Measurements from ENCODE around the gene ANO6. TPM values are rescaled to one million over a fixed set of nuclear protein-coding genes. Genes with fewer than 3 reads are reported as not detected.

Gene ANO6
- total and polyA plus RNA-seq, 4 donors, result 18.6 to 52.3 (median 29.1) TPM

DNA sequence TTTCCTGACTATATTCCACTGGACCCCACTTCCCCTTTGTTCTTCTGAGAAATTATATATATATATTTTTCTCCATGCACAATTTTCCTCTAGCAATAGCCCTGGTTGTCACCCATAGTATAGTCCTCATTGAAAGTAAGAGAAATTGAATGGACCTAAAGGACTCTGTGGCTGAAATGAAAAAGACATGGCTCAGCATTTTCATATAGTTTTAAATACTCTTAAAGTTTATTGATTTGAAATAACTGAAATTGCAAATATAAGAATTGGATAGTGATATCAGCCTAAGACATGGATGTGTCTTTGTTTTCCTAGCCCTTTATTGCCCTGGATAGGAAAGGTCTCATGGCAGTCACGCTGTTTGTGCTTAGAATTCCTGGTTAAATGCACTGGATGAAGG is 113.8 kb downstream of the ANO6 start:
- Histone ChIP-seq H3K4me3 (ENCODE audit: low read depth in 1 of 3, low read length in 3 of 3) (no peak overlapping the region), H3K27me3 (ENCODE audit: control insufficient read depth in 4 of 4, insufficient read depth in 4 of 4, low read length in 3 of 4) (no peaks in the 10 kb centered on the region), H3K36me3 (ENCODE audit: control insufficient read depth in 4 of 4, insufficient read depth in 3 of 4, low read depth in 1 of 4, low read length in 3 of 4) (peaks cover 0 to 6% (median 1%) of the 10 kb centered on the region in 4 donors), H3K9me3 (ENCODE audit: control insufficient read depth in 4 of 4, low read length in 3 of 4) (no peaks in the 10 kb centered on the region), H3K9ac (ENCODE audit: low read depth in 1 of 2, low read length in 2 of 2) (no peak overlapping the region), H3K4me1 (ENCODE audit: control insufficient read depth in 4 of 4, insufficient read depth in 4 of 4, low read length in 3 of 4) (peaks cover 0 to 12% (median 5%) of the 10 kb centered on the region in 4 donors), H3K27ac (ENCODE audit: low read depth in 1 of 2, low read length in 2 of 2) (no peak overlapping the region)
- WGBS, result 98% methylated on average over 1 of the region's 1 CpG
- DNase-seq (ENCODE audit: low spot score), result no peak
- TF ChIP-seq, protein P1, sequence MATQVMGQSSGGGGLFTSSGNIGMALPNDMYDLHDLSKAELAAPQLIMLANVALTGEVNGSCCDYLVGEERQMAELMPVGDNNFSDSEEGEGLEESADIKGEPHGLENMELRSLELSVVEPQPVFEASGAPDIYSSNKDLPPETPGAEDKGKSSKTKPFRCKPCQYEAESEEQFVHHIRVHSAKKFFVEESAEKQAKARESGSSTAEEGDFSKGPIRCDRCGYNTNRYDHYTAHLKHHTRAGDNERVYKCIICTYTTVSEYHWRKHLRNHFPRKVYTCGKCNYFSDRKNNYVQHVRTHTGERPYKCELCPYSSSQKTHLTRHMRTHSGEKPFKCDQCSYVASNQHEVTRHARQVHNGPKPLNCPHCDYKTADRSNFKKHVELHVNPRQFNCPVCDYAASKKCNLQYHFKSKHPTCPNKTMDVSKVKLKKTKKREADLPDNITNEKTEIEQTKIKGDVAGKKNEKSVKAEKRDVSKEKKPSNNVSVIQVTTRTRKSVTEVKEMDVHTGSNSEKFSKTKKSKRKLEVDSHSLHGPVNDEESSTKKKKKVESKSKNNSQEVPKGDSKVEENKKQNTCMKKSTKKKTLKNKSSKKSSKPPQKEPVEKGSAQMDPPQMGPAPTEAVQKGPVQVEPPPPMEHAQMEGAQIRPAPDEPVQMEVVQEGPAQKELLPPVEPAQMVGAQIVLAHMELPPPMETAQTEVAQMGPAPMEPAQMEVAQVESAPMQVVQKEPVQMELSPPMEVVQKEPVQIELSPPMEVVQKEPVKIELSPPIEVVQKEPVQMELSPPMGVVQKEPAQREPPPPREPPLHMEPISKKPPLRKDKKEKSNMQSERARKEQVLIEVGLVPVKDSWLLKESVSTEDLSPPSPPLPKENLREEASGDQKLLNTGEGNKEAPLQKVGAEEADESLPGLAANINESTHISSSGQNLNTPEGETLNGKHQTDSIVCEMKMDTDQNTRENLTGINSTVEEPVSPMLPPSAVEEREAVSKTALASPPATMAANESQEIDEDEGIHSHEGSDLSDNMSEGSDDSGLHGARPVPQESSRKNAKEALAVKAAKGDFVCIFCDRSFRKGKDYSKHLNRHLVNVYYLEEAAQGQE (IDR thresholded peaks at IDR 0.05), result no peak
- TF ChIP-seq YY1 (IDR thresholded peaks at IDR 0.05) (no peak), FOXA2 (IDR thresholded peaks at IDR 0.05) (no peak), SP1 (IDR thresholded peaks at IDR 0.05) (no peak)

DNA sequence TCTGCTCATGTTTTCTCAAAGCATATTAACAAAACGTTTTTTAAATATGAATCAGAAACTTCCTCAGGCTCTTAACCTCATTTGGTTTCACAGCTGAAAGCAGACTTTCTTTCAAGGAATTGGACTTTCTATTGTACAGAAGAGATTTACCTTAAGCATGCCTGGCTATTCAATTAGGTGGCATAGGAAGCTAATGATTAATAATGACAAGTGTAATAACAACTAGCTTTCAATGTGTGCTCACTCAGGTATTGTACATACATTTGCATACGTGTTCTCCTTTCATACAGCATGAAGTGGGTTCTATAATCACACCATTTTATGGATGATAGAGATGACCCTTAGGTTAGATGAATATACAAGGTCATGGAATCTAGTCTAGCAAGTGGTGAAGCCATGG is 115.7 kb downstream of the ANO6 start:
- no peak for TF ChIP-seq SP1 (IDR thresholded peaks at IDR 0.05)
- TF ChIP-seq, protein P2, sequence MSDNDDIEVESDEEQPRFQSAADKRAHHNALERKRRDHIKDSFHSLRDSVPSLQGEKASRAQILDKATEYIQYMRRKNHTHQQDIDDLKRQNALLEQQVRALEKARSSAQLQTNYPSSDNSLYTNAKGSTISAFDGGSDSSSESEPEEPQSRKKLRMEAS (IDR thresholded peaks at IDR 0.05), result no peak
- TF ChIP-seq FOXA1 (IDR thresholded peaks at IDR 0.05), result no peak
- no peak for TF ChIP-seq EGR1 (IDR thresholded peaks at IDR 0.05; ENCODE audit: low read depth in 2 of 2)
- TF ChIP-seq RXRA (IDR thresholded peaks at IDR 0.05), result no peak
- TF ChIP-seq, protein P1 (IDR thresholded peaks at IDR 0.05), result no peak
- TF ChIP-seq YY1 (IDR thresholded peaks at IDR 0.05), result no peak
- no peak for TF ChIP-seq GABPA (IDR thresholded peaks at IDR 0.05 in 1 of 2, conservative IDR thresholded peaks at IDR 0.05 in 1 of 2)
- TF ChIP-seq HNF4G (IDR thresholded peaks at IDR 0.05), result no peak
- TF ChIP-seq, protein P3, sequence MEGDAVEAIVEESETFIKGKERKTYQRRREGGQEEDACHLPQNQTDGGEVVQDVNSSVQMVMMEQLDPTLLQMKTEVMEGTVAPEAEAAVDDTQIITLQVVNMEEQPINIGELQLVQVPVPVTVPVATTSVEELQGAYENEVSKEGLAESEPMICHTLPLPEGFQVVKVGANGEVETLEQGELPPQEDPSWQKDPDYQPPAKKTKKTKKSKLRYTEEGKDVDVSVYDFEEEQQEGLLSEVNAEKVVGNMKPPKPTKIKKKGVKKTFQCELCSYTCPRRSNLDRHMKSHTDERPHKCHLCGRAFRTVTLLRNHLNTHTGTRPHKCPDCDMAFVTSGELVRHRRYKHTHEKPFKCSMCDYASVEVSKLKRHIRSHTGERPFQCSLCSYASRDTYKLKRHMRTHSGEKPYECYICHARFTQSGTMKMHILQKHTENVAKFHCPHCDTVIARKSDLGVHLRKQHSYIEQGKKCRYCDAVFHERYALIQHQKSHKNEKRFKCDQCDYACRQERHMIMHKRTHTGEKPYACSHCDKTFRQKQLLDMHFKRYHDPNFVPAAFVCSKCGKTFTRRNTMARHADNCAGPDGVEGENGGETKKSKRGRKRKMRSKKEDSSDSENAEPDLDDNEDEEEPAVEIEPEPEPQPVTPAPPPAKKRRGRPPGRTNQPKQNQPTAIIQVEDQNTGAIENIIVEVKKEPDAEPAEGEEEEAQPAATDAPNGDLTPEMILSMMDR (IDR thresholded peaks at IDR 0.05; ENCODE audit: low read depth, low read length, missing input control), result no peak
- TF ChIP-seq NR2F2 (IDR thresholded peaks at IDR 0.05), result no peak
- TF ChIP-seq FOXA2 (IDR thresholded peaks at IDR 0.05), result no peak
- no peak for TF ChIP-seq JUND (IDR thresholded peaks at IDR 0.05)
- no peak for TF ChIP-seq TAF1 (conservative IDR thresholded peaks at IDR 0.05)
- TF ChIP-seq RAD21 (IDR thresholded peaks at IDR 0.05), result no peak
- TF ChIP-seq, protein P4, sequence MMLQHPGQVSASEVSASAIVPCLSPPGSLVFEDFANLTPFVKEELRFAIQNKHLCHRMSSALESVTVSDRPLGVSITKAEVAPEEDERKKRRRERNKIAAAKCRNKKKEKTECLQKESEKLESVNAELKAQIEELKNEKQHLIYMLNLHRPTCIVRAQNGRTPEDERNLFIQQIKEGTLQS (IDR thresholded peaks at IDR 0.05), result no peak
- TF ChIP-seq HNF4A (conservative IDR thresholded peaks at IDR 0.05), result no peak
- WGBS, result 73% methylated on average over 2 of the region's 2 CpGs
- no peaks in the 10 kb centered on the region for H3K9me3 ChIP-seq (ENCODE audit: control insufficient read depth in 4 of 4, low read length in 3 of 4)
- no peak overlapping the region for H3K27ac ChIP-seq (ENCODE audit: low read depth in 1 of 2, low read length in 2 of 2)
- peaks cover 0 to 12% (median 5%) of the 10 kb centered on the region in 4 donors for H3K4me1 ChIP-seq (ENCODE audit: control insufficient read depth in 4 of 4, insufficient read depth in 4 of 4, low read length in 3 of 4)
- H3K4me3 ChIP-seq (ENCODE audit: low read depth in 1 of 3, low read length in 3 of 3), result no peak overlapping the region
- DNase-seq (ENCODE audit: low spot score), result no peak
- no peaks in the 10 kb centered on the region for H3K27me3 ChIP-seq (ENCODE audit: control insufficient read depth in 4 of 4, insufficient read depth in 4 of 4, low read length in 3 of 4)
- peaks cover 0 to 6% (median 1%) of the 10 kb centered on the region in 4 donors for H3K36me3 ChIP-seq (ENCODE audit: control insufficient read depth in 4 of 4, insufficient read depth in 3 of 4, low read depth in 1 of 4, low read length in 3 of 4)
- no peak overlapping the region for H3K9ac ChIP-seq (ENCODE audit: low read depth in 1 of 2, low read length in 2 of 2)

Data from liver (tissue), 9 donors.